LNCAP (cell line): ENCODE measurements around the gene LGI2.

ENCODE experiments used
- CTCF ChIP-seq: fragments of 450-650 bp; IDR thresholded peaks from 2 replicates; pipeline ENCODE4 v1.5.1; 2017; ENCODE audit warnings: mild to moderate bottlenecking

LGI2 gene

GRCh38 chr4:24991015-24991414 is 39.7 kb downstream of the LGI2 start:
- no peak for TF ChIP-seq CTCF

DNA sequence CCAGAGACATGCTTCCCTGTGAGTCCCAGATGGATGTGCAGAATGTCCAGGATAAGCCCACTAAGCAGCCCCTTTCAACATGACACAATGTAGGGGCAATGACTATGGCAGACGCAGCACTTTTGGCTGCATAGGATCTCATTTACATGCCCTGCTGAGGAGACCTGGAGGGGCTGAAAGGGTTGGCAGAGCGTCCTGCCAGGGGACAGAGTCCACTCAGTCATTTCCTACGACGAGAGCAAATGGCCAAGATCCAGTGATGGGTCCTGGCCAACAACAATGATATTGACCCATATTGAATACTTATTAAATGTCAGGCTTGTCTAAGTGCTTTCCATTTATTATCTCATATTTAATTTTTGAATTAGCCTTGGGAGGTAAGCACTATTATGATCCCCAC is 41.4 kb downstream of the LGI2 start:
- no peak for TF ChIP-seq CTCF

GRCh38 chr4:24988776-24989175 is 42.0 kb downstream of the LGI2 start:
- peak; percentile 58 for TF ChIP-seq CTCF

DNA sequence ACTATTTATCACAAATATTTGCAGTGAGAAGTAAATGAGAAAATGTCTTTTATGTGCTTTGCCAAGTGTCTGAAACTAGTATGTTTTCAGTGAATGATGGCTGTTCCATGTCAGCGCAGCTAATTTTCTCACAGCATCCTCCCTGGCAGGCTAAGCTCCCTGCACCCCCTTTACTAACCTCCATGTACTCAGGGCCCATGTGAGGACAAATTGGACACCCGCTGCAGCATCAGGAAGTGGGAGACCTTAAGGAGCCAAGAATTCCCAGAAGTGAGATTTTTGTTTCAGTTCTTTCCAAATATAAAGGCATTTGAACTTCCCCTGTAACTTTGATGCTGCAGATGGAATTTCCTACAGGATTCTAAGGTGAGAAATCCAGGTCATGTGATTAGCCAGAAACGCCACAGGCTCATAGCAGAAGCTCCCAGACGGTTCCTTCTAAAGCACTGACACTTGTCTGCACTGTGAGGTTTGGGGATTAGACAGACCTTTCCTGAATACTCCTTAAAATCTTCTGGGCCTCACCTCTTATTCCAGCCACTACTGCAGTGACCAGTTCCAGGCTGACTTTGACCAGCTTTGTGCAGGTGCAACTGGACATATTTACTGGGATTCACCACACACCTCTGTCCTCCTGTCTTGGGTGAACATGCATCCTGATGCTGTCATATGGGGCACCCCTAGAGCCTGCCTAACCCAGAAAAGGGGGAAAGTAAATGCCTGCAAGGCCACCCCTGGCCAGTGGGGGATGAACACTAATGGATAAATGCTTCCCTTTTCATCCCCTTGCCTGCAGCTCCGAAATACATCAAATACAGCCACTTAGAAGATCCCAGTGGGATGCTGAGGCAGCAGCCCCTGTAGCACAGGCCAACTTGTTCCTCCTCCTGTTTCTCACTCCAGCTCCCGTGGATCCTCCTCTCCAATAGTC is 45.9 kb downstream of the LGI2 start:
- no peak for TF ChIP-seq CTCF

- no peak for TF ChIP-seq CTCF
Measured at GRCh38 chr4:24980740-24981139, 50.0 kb downstream of the LGI2 start.

DNA sequence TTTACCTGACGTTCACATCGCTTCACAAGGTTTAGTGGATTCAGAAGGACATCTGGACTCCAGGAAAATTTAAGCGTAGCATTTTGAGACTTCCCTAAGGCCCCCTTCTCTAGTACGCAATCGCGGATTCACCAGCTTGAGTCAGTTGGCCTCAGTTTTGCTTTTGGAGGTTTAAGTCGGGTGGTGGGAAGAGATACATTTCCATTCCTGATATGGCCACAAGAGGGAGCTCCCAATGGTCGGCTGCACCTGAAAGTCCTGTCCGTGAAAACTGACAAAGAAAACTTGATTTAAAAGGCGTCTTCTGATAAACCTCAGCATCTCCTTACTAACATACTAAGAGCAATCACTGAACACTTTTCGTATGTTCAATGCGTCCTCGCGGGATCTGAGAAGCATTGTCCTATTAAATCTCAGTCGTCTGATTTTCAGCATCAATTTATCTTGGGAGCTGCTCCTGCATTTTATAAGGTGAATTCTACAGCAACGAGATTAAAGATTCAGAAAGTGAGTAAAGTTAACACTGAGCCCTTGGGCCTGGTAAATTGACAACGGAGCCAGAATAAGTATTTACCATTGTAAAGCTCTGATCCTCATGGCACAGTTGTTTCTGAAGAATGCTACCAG is 50.6 kb downstream of the LGI2 start:
- TF ChIP-seq CTCF: peak; percentile 88

DNA sequence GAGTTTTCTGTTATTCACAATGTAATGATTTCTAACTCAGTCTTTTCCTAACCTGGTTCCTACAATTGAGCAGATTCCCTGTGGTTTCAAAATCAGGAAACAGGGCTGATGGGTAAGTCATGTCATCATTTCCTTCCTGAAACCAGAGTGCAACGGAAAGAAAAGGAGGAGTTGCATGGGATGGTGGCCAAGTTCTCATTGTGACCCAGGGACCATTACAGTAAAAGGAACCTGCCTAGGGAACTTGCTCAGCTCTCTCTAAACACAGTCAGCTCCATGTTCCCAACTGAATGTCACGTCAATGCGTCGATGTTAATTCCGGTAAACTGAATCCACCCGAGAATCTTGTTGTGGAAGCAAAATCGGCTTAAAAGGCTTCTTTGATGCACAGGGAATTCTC is 51.2 kb downstream of the LGI2 start:
- TF ChIP-seq CTCF: no peak
